ENCODE results near the gene RAI14. TPM values are rescaled to one million over a fixed set of nuclear protein-coding genes. Genes with fewer than 3 reads are reported as not detected.

RAI14 gene
- total RNA-seq, 6 experiments from 2014 or later = 256 to 360 (median 323) TPM

DNA sequence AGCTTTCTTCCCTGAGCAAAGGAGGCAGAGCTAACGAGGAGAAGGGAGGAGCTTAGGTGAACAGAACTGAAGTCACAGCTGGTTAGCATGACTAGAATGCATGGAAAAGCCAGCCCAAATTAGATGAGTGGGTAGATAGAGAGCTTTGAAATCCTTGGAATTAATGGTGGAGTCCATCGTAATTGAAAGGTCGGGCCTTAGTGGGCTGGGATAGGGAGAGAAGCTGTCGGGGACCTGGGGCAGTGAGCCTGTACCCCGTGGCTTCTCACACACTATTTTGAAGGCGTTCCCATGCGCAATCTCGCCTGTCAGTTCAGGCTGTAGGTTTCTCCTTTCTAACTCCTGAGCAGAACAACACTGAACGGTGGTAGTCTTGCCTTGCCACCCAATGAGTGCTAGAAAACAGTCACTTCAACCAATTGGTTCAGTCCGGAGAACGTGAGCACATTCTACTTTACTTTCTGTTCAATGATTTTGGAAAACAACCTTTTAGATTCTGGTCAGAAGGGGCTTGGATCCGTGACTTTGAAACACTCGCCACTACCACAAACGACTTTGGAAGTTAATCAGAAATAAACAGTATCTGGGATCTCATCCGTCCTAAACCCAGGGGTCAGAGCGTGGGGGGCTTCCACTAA, 655 bp upstream of the RAI14 start:
- no peak for TF ChIP-seq CTCF (IDR thresholded peaks at IDR 0.05)
- DNase-seq = peak; percentile 89
- Mint-ChIP-seq H3K9me3 (no peaks in the 10 kb centered on the region), H3K4me3 (peak overlapping the region; percentile 93), H3K36me3 (ENCODE audit: low read depth) (peaks cover 16% of the 10 kb centered on the region), H3K27ac (peak overlapping the region; percentile 98), H3K27me3 (ENCODE audit: insufficient read depth) (peaks cover 8% of the 10 kb centered on the region), H3K4me1 (ENCODE audit: low read depth) (peaks cover 66% of the 10 kb centered on the region)

DNA sequence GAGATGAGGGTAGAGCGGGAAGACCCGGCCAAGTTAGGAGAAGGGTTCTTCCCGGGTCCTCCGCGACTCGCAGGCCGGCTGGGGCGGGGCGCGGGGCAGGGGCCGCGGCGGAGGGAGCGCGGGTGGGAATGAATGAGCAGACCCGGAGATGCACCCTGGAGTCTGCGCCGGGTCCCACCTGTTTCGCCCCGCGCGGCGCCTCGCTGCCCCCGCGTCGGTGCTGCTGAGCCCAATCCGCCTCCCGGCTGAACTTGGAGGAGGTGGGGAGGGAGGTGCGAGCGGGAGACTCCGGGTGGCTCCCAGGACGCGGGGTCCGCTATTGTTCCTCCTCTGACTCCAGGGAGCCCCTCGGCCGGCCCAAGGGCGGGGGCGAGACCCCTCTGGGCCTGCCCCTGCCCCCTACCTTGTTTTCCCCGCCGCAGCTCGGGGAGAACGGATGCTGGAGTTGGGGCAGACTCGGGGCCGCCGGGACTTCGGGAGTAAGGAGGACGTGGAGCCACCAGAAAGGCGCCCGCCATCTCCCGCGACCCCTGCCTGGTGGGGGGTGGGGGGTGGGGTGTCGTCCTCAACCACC, 659 bp downstream of the RAI14 start:
- TF ChIP-seq CTCF (IDR thresholded peaks at IDR 0.05) = no peak
- H3K27me3 Mint-ChIP-seq (ENCODE audit: insufficient read depth) = peaks cover 8% of the 10 kb centered on the region
- H3K27ac Mint-ChIP-seq = peak overlapping the region; percentile 89
- no peaks in the 10 kb centered on the region for H3K9me3 Mint-ChIP-seq
- peaks cover 23% of the 10 kb centered on the region for H3K36me3 Mint-ChIP-seq (ENCODE audit: low read depth)
- H3K4me1 Mint-ChIP-seq (ENCODE audit: low read depth) = peaks cover 74% of the 10 kb centered on the region
- DNase-seq = no peak
- peak overlapping the region; percentile 93 for H3K4me3 Mint-ChIP-seq

- H3K4me1 Mint-ChIP-seq (ENCODE audit: low read depth) = peaks cover 77% of the 10 kb centered on the region
- DNase-seq = peak; percentile 35
- peaks cover 8% of the 10 kb centered on the region for H3K27me3 Mint-ChIP-seq (ENCODE audit: insufficient read depth)
These were observed 1.3 kb downstream of the RAI14 start for GRCh38 chr5:34657274-34657921.

GRCh38 chr5:34657988-34658387, 1.9 kb downstream of the RAI14 start:
- peak overlapping the region; percentile 89 for H3K27ac Mint-ChIP-seq
- H3K27me3 Mint-ChIP-seq (ENCODE audit: insufficient read depth) = peaks cover 8% of the 10 kb centered on the region
- peak overlapping the region; percentile 93 for H3K4me3 Mint-ChIP-seq
- no peaks in the 10 kb centered on the region for H3K9me3 Mint-ChIP-seq
- DNase-seq = no peak
- peaks cover 30% of the 10 kb centered on the region for H3K36me3 Mint-ChIP-seq (ENCODE audit: low read depth)
- peak; percentile 48 for TF ChIP-seq CTCF (IDR thresholded peaks at IDR 0.05)
- H3K4me1 Mint-ChIP-seq (ENCODE audit: low read depth) = peaks cover 71% of the 10 kb centered on the region

More at GRCh38 chr5:34657274-34657921, 1.3 kb downstream of the RAI14 start:
- TF ChIP-seq CTCF (IDR thresholded peaks at IDR 0.05) = no peak
- peak overlapping the region; percentile 89 for H3K27ac Mint-ChIP-seq
- no peaks in the 10 kb centered on the region for H3K9me3 Mint-ChIP-seq
- H3K4me3 Mint-ChIP-seq = peak overlapping the region; percentile 93
- peaks cover 30% of the 10 kb centered on the region for H3K36me3 Mint-ChIP-seq (ENCODE audit: low read depth)

DNA sequence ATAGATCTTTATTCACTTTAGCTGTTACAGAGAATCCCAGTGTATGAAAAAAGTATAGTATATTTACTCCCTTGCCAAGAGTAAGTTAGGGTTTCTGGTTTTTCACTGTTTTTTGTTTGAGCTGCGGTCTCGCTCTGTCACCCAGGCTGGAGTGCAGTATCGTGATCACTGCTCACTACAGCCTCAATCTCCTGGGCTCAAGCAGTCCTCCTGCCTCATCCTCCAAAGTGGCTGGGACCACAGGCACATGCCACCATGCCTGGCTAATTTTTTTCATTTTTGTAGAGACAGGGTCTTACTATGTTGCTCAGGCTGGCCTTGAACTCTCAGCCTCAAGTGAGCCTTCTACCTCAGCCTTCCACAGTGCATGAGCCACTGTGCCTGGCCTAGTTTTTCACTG, 3.0 kb downstream of the RAI14 start:
- Mint-ChIP-seq H3K27ac (peak overlapping the region; percentile 89), H3K27me3 (ENCODE audit: insufficient read depth) (peaks cover 8% of the 10 kb centered on the region), H3K4me1 (ENCODE audit: low read depth) (peaks cover 66% of the 10 kb centered on the region), H3K36me3 (ENCODE audit: low read depth) (peaks cover 37% of the 10 kb centered on the region), H3K9me3 (no peaks in the 10 kb centered on the region), H3K4me3 (peak overlapping the region; percentile 93)
- TF ChIP-seq CTCF (IDR thresholded peaks at IDR 0.05) = no peak
- no peak for DNase-seq

Data from HFFc6 (cell line).